ENCODE measurements around the gene PRDX6.
"Not testable (repeated sequence)": the region's sequence is repeated elsewhere in the genome, so short reads cannot be mapped to it uniquely, and the experiment has no call there.

PRDX6 gene

GRCh38 chr1:173445164-173445563, 32.0 kb upstream of the PRDX6 start:
- H3K9ac ChIP-seq (ENCODE audit: low read depth, low read length) = no peak overlapping the region
- H3K27me3 ChIP-seq (ENCODE audit: control insufficient read depth, insufficient read depth, low read length) = no peaks in the 10 kb centered on the region
- no peaks in the 10 kb centered on the region for H3K36me3 ChIP-seq (ENCODE audit: control insufficient read depth, insufficient read depth, low read length)
- H3K4me3 ChIP-seq (ENCODE audit: low read depth, low read length) = no peak overlapping the region
- no peaks in the 10 kb centered on the region for H3K9me3 ChIP-seq (ENCODE audit: control insufficient read depth, insufficient read depth, low read length)
- peaks cover 24% of the 10 kb centered on the region for H3K4me1 ChIP-seq (ENCODE audit: control insufficient read depth, insufficient read depth, low read length)

GRCh38 chr1:173445656-173446055, 31.5 kb upstream of the PRDX6 start:
- Histone ChIP-seq H3K9ac (ENCODE audit: low read depth, low read length) (no peak overlapping the region), H3K36me3 (ENCODE audit: control insufficient read depth, insufficient read depth, low read length) (no peaks in the 10 kb centered on the region)

GRCh38 chr1:173447224-173447623, 29.9 kb upstream of the PRDX6 start:
- H3K9me3 ChIP-seq (ENCODE audit: control insufficient read depth, insufficient read depth, low read length) = no peaks in the 10 kb centered on the region
- peaks cover 26% of the 10 kb centered on the region for H3K4me1 ChIP-seq (ENCODE audit: control insufficient read depth, insufficient read depth, low read length)

More at GRCh38 chr1:173445656-173446055, 31.5 kb upstream of the PRDX6 start:
- Histone ChIP-seq H3K4me1 (ENCODE audit: control insufficient read depth, insufficient read depth, low read length) (peaks cover 26% of the 10 kb centered on the region), H3K9me3 (ENCODE audit: control insufficient read depth, insufficient read depth, low read length) (no peaks in the 10 kb centered on the region), H3K27me3 (ENCODE audit: control insufficient read depth, insufficient read depth, low read length) (no peaks in the 10 kb centered on the region), H3K4me3 (ENCODE audit: low read depth, low read length) (no peak overlapping the region)

GRCh38 chr1:173448945-173449344, 28.2 kb upstream of the PRDX6 start:
- H3K27me3 ChIP-seq (ENCODE audit: control insufficient read depth, insufficient read depth, low read length) = no peaks in the 10 kb centered on the region
- no peaks in the 10 kb centered on the region for H3K36me3 ChIP-seq (ENCODE audit: control insufficient read depth, insufficient read depth, low read length)
- H3K9ac ChIP-seq (ENCODE audit: low read depth, low read length) = no peak overlapping the region
- peaks cover 26% of the 10 kb centered on the region for H3K4me1 ChIP-seq (ENCODE audit: control insufficient read depth, insufficient read depth, low read length)
- H3K9me3 ChIP-seq (ENCODE audit: control insufficient read depth, insufficient read depth, low read length) = no peaks in the 10 kb centered on the region
- H3K4me3 ChIP-seq (ENCODE audit: low read depth, low read length) = no peak overlapping the region

More at GRCh38 chr1:173447224-173447623, 29.9 kb upstream of the PRDX6 start:
- Histone ChIP-seq H3K9ac (ENCODE audit: low read depth, low read length) (no peak overlapping the region), H3K4me3 (ENCODE audit: low read depth, low read length) (no peak overlapping the region), H3K36me3 (ENCODE audit: control insufficient read depth, insufficient read depth, low read length) (no peaks in the 10 kb centered on the region), H3K27me3 (ENCODE audit: control insufficient read depth, insufficient read depth, low read length) (no peaks in the 10 kb centered on the region)

GRCh38 chr1:173451981-173452380, 25.2 kb upstream of the PRDX6 start:
- no peaks in the 10 kb centered on the region for H3K36me3 ChIP-seq (ENCODE audit: control insufficient read depth, insufficient read depth, low read length)
- no peaks in the 10 kb centered on the region for H3K27me3 ChIP-seq (ENCODE audit: control insufficient read depth, insufficient read depth, low read length)
- no peak overlapping the region for H3K4me3 ChIP-seq (ENCODE audit: low read depth, low read length)

GRCh38 chr1:173453982-173454381, 23.2 kb upstream of the PRDX6 start:
- Histone ChIP-seq H3K4me1 (ENCODE audit: control insufficient read depth, insufficient read depth, low read length) (peaks cover 15% of the 10 kb centered on the region), H3K9ac (ENCODE audit: low read depth, low read length) (no peak overlapping the region), H3K27me3 (ENCODE audit: control insufficient read depth, insufficient read depth, low read length) (no peaks in the 10 kb centered on the region)

More at GRCh38 chr1:173451981-173452380, 25.2 kb upstream of the PRDX6 start:
- Histone ChIP-seq H3K4me1 (ENCODE audit: control insufficient read depth, insufficient read depth, low read length) (peaks cover 15% of the 10 kb centered on the region), H3K9me3 (ENCODE audit: control insufficient read depth, insufficient read depth, low read length) (no peaks in the 10 kb centered on the region), H3K9ac (ENCODE audit: low read depth, low read length) (no peak overlapping the region)

GRCh38 chr1:173454966-173455524, 22.1 kb upstream of the PRDX6 start:
- peaks cover 7% of the 10 kb centered on the region for H3K4me1 ChIP-seq (ENCODE audit: control insufficient read depth, insufficient read depth, low read length)
- no peak overlapping the region for H3K4me3 ChIP-seq (ENCODE audit: low read depth, low read length)
- H3K36me3 ChIP-seq (ENCODE audit: control insufficient read depth, insufficient read depth, low read length) = peaks cover 2% of the 10 kb centered on the region
- no peaks in the 10 kb centered on the region for H3K9me3 ChIP-seq (ENCODE audit: control insufficient read depth, insufficient read depth, low read length)
- no peak overlapping the region for H3K9ac ChIP-seq (ENCODE audit: low read depth, low read length)
- H3K27me3 ChIP-seq (ENCODE audit: control insufficient read depth, insufficient read depth, low read length) = no peaks in the 10 kb centered on the region

More at GRCh38 chr1:173453982-173454381, 23.2 kb upstream of the PRDX6 start:
- Histone ChIP-seq H3K4me3 (ENCODE audit: low read depth, low read length) (no peak overlapping the region), H3K36me3 (ENCODE audit: control insufficient read depth, insufficient read depth, low read length) (no peaks in the 10 kb centered on the region), H3K9me3 (ENCODE audit: control insufficient read depth, insufficient read depth, low read length) (no peaks in the 10 kb centered on the region)

GRCh38 chr1:173459885-173460284, 17.2 kb upstream of the PRDX6 start:
- Histone ChIP-seq H3K4me1 (ENCODE audit: control insufficient read depth, insufficient read depth, low read length) (no peaks in the 10 kb centered on the region), H3K27me3 (ENCODE audit: control insufficient read depth, insufficient read depth, low read length) (no peaks in the 10 kb centered on the region), H3K9me3 (ENCODE audit: control insufficient read depth, insufficient read depth, low read length) (no peaks in the 10 kb centered on the region), H3K4me3 (ENCODE audit: low read depth, low read length) (no peak overlapping the region), H3K9ac (ENCODE audit: low read depth, low read length) (no peak overlapping the region), H3K36me3 (ENCODE audit: control insufficient read depth, insufficient read depth, low read length) (peaks cover 16% of the 10 kb centered on the region)

- H3K9ac ChIP-seq (ENCODE audit: low read depth, low read length); H3K4me1 ChIP-seq (ENCODE audit: control insufficient read depth, insufficient read depth, low read length); H3K27me3 ChIP-seq (ENCODE audit: control insufficient read depth, insufficient read depth, low read length); H3K4me3 ChIP-seq (ENCODE audit: low read depth, low read length); H3K9me3 ChIP-seq (ENCODE audit: control insufficient read depth, insufficient read depth, low read length): not testable (repeated sequence)
- H3K36me3 ChIP-seq (ENCODE audit: control insufficient read depth, insufficient read depth, low read length) = peaks cover 16% of the 10 kb centered on the region
Measured at GRCh38 chr1:173462666-173463065, 14.5 kb upstream of the PRDX6 start.

- not testable (repeated sequence) for H3K9me3 ChIP-seq (ENCODE audit: control insufficient read depth, insufficient read depth, low read length); H3K9ac ChIP-seq (ENCODE audit: low read depth, low read length); H3K4me3 ChIP-seq (ENCODE audit: low read depth, low read length); H3K4me1 ChIP-seq (ENCODE audit: control insufficient read depth, insufficient read depth, low read length); H3K27me3 ChIP-seq (ENCODE audit: control insufficient read depth, insufficient read depth, low read length)
- H3K36me3 ChIP-seq (ENCODE audit: control insufficient read depth, insufficient read depth, low read length) = peaks cover 16% of the 10 kb centered on the region
Measured at GRCh38 chr1:173464185-173464584, 12.9 kb upstream of the PRDX6 start.

GRCh38 chr1:173467426-173467825, 9.7 kb upstream of the PRDX6 start:
- H3K27me3 ChIP-seq (ENCODE audit: control insufficient read depth, insufficient read depth, low read length) = no peaks in the 10 kb centered on the region
- peaks cover 13% of the 10 kb centered on the region for H3K36me3 ChIP-seq (ENCODE audit: control insufficient read depth, insufficient read depth, low read length)
- no peak overlapping the region for H3K9ac ChIP-seq (ENCODE audit: low read depth, low read length)
- H3K9me3 ChIP-seq (ENCODE audit: control insufficient read depth, insufficient read depth, low read length) = peaks cover 9% of the 10 kb centered on the region
- no peak overlapping the region for H3K4me3 ChIP-seq (ENCODE audit: low read depth, low read length)
- no peaks in the 10 kb centered on the region for H3K4me1 ChIP-seq (ENCODE audit: control insufficient read depth, insufficient read depth, low read length)

GRCh38 chr1:173469656-173470055, 7.5 kb upstream of the PRDX6 start:
- H3K4me1 ChIP-seq (ENCODE audit: control insufficient read depth, insufficient read depth, low read length) = no peaks in the 10 kb centered on the region
- peaks cover 13% of the 10 kb centered on the region for H3K36me3 ChIP-seq (ENCODE audit: control insufficient read depth, insufficient read depth, low read length)
- no peak overlapping the region for H3K4me3 ChIP-seq (ENCODE audit: low read depth, low read length)
- no peak overlapping the region for H3K9ac ChIP-seq (ENCODE audit: low read depth, low read length)
- no peaks in the 10 kb centered on the region for H3K27me3 ChIP-seq (ENCODE audit: control insufficient read depth, insufficient read depth, low read length)
- H3K9me3 ChIP-seq (ENCODE audit: control insufficient read depth, insufficient read depth, low read length) = peaks cover 9% of the 10 kb centered on the region
